Inferior parietal cortex (tissue), 1 donor: ENCODE results near the gene ARHGEF5.
A peak's percentile ranks its signal among the peaks of the same experiment; 100 is the strongest.
"Not testable (repeated sequence)": the region's sequence is repeated elsewhere in the genome, so short reads cannot be mapped to it uniquely, and the experiment has no call there.

Experiments
- DNase-seq: peaks from one replicate; pipeline ENCODE4 v3.0.0-alpha.2; 2016; ENCODE audit errors: extremely low spot score

Gene ARHGEF5

GRCh38 chr7:144384071-144384470 lies 28.9 kb downstream of the ARHGEF5 start:
- no peak for DNase-seq

- no peak for DNase-seq
These were observed 29.5 kb downstream of the ARHGEF5 start for GRCh38 chr7:144384555-144385245.

- DNase-seq: no peak
These were observed 31.5 kb downstream of the ARHGEF5 start for GRCh38 chr7:144386741-144387140.

- no peak for DNase-seq
These were observed 33.7 kb downstream of the ARHGEF5 start for GRCh38 chr7:144388950-144389349.

- no peak for DNase-seq
These were observed 35.3 kb downstream of the ARHGEF5 start for GRCh38 chr7:144390481-144390880.

- DNase-seq: no peak
These were observed 35.8 kb downstream of the ARHGEF5 start for GRCh38 chr7:144391014-144391413.

- peak; percentile 82 for DNase-seq
These were observed 36.6 kb downstream of the ARHGEF5 start for GRCh38 chr7:144391823-144392255.

- DNase-seq: no peak
These were observed 41.9 kb downstream of the ARHGEF5 start for GRCh38 chr7:144397086-144397485.

GRCh38 chr7:144398291-144398690 lies 43.1 kb downstream of the ARHGEF5 start:
- DNase-seq: no peak

- no peak for DNase-seq
These were observed 43.7 kb downstream of the ARHGEF5 start for GRCh38 chr7:144398911-144399310.

GRCh38 chr7:144399946-144400345 lies 44.7 kb downstream of the ARHGEF5 start:
- no peak for DNase-seq

- no peak for DNase-seq
These were observed 46.3 kb downstream of the ARHGEF5 start for GRCh38 chr7:144401490-144401889.

- no peak for DNase-seq
These were observed 47.9 kb downstream of the ARHGEF5 start for GRCh38 chr7:144403102-144403501.

- DNase-seq: no peak
These were observed 48.5 kb downstream of the ARHGEF5 start, which contains the start of gene NOBOX for GRCh38 chr7:144403649-144404061. TSS of gene NOBOX (minus strand) at chr7:144403693.

GRCh38 chr7:144404946-144405345 lies 49.7 kb downstream of the ARHGEF5 start:
- DNase-seq: no peak

GRCh38 chr7:144407266-144407931 lies 52.2 kb downstream of the ARHGEF5 start:
- DNase-seq: no peak

GRCh38 chr7:144408121-144408520 lies 52.9 kb downstream of the ARHGEF5 start:
- no peak for DNase-seq

- DNase-seq: no peak
These were observed 55.2 kb downstream of the ARHGEF5 start for GRCh38 chr7:144410441-144410840.

GRCh38 chr7:144414815-144415214 lies 59.6 kb downstream of the ARHGEF5 start:
- DNase-seq: no peak

GRCh38 chr7:144415858-144416257 lies 60.7 kb downstream of the ARHGEF5 start:
- DNase-seq: no peak

- no peak for DNase-seq
These were observed 61.1 kb downstream of the ARHGEF5 start for GRCh38 chr7:144416341-144416740.

GRCh38 chr7:144418931-144419330 lies 63.7 kb downstream of the ARHGEF5 start:
- DNase-seq: not testable (repeated sequence)

GRCh38 chr7:144427539-144427938 lies 72.3 kb downstream of the ARHGEF5 start:
- DNase-seq: not testable (repeated sequence)
